GM21576 (cell line): Measurements from ENCODE around the gene RDM1.

ENCODE experiments used
- ATAC-seq: cut with Tn5 transposase; IDR thresholded peaks from one replicate; pipeline ENCODE4 v1.9.1; 2021; ENCODE audit warnings: mild to moderate bottlenecking, moderate library complexity; ENCODE audit not compliant: unreplicated experiment

Gene RDM1

GRCh38 chr17:35934760-35935159 lies 4.2 kb upstream of the RDM1 start:
- no peak for ATAC-seq

- no peak for ATAC-seq
Measured at GRCh38 chr17:35932586-35932985, 2.0 kb upstream of the RDM1 start.

- no peak for ATAC-seq
Measured at GRCh38 chr17:35931794-35932425, 1.3 kb upstream of the RDM1 start.

- no peak for ATAC-seq
Measured at GRCh38 chr17:35927714-35928113, 2.9 kb downstream of the RDM1 start.

GRCh38 chr17:35923609-35924114 lies 6.9 kb downstream of the RDM1 start:
- no peak for ATAC-seq

- ATAC-seq: no peak
Measured at GRCh38 chr17:35920229-35920628, 10.3 kb downstream of the RDM1 start.

- ATAC-seq: no peak
Measured at GRCh38 chr17:35918665-35919064, 11.9 kb downstream of the RDM1 start.

GRCh38 chr17:35917519-35918213 lies 12.9 kb downstream of the RDM1 start:
- ATAC-seq: no peak

GRCh38 chr17:35915153-35915964 lies 15.2 kb downstream of the RDM1 start:
- ATAC-seq: no peak

- no peak for ATAC-seq
Measured at GRCh38 chr17:35914354-35914753, 16.2 kb downstream of the RDM1 start.

GRCh38 chr17:35913609-35914008 lies 17.0 kb downstream of the RDM1 start:
- no peak for ATAC-seq

GRCh38 chr17:35912942-35913341 lies 17.6 kb downstream of the RDM1 start:
- ATAC-seq: no peak

- no peak for ATAC-seq
Measured at GRCh38 chr17:35912339-35912912, 18.1 kb downstream of the RDM1 start.

- no peak for ATAC-seq
Measured at GRCh38 chr17:35909408-35909807, 21.2 kb downstream of the RDM1 start.

GRCh38 chr17:35907691-35908090 lies 22.9 kb downstream of the RDM1 start:
- no peak for ATAC-seq

- no peak for ATAC-seq
Measured at GRCh38 chr17:35906926-35907637, 23.5 kb downstream of the RDM1 start.

GRCh38 chr17:35906191-35906925 lies 24.2 kb downstream of the RDM1 start:
- ATAC-seq: no peak

- no peak for ATAC-seq
Measured at GRCh38 chr17:35903451-35903850, 27.1 kb downstream of the RDM1 start.

GRCh38 chr17:35901631-35902175 lies 28.9 kb downstream of the RDM1 start:
- ATAC-seq: no peak
